ENCODE data around the gene EPB41L4A. TPM values are rescaled to one million over a fixed set of nuclear protein-coding genes. Genes with fewer than 3 reads are reported as not detected.

The EPB41L4A gene, protein sequence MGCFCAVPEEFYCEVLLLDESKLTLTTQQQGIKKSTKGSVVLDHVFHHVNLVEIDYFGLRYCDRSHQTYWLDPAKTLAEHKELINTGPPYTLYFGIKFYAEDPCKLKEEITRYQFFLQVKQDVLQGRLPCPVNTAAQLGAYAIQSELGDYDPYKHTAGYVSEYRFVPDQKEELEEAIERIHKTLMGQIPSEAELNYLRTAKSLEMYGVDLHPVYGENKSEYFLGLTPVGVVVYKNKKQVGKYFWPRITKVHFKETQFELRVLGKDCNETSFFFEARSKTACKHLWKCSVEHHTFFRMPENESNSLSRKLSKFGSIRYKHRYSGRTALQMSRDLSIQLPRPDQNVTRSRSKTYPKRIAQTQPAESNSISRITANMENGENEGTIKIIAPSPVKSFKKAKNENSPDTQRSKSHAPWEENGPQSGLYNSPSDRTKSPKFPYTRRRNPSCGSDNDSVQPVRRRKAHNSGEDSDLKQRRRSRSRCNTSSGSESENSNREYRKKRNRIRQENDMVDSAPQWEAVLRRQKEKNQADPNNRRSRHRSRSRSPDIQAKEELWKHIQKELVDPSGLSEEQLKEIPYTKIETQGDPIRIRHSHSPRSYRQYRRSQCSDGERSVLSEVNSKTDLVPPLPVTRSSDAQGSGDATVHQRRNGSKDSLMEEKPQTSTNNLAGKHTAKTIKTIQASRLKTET
- 3.6 and 12.4 TPM in 2 replicates for total RNA-seq

GRCh38 chr5:112419164-112419985 lies at the start of gene EPB41L4A:
EPB41L4A (minus strand) TSS chr5:112419277; CDS start chr5:112419039, 238 bp downstream.

All from tracheal epithelial cell (primary cell).